ENCODE measurements around the gene PLIN1. TPM values are rescaled to one million over a fixed set of nuclear protein-coding genes. Genes with fewer than 3 reads are reported as not detected.

Gene PLIN1
- 11.3 TPM for total RNA-seq

DNA sequence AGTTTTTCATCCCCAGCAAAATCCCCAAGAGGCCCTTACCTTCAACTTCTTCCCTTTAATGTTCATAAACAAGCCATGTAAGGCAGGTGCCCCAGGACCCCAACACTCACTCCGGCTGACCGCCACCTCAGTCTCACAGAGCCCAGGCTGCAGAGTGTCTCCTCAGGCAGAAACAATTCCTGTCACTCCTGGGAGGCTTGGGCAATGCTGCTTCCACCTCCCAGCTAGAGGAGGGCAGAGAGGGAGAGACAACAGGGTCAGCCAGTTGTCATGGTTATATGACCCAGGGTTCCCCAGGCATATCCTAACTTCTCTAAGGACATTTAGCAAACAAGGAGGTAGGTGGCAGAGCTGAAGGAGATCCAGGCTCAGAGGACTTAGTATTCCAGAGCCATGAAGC, at the start of gene PLIN1:
PLIN1 (minus strand) TSS at position 156 of the 400 bp plus-strand sequence. CDS start 1,878 bp downstream, outside the sequence.

GRCh38 chr15:89690276-89691218, 11.4 kb upstream of the PLIN1 start, which contains the start of the genes PEX11A and WDR93:
Gene PEX11A, minus strand, starts transcription at chr15:89690754. Its CDS starts 122 bp downstream, at chr15:89690632.
Gene WDR93, plus strand, starts transcription at chr15:89690811. Its CDS starts 10,936 bp downstream, at chr15:89701747.

DNA sequence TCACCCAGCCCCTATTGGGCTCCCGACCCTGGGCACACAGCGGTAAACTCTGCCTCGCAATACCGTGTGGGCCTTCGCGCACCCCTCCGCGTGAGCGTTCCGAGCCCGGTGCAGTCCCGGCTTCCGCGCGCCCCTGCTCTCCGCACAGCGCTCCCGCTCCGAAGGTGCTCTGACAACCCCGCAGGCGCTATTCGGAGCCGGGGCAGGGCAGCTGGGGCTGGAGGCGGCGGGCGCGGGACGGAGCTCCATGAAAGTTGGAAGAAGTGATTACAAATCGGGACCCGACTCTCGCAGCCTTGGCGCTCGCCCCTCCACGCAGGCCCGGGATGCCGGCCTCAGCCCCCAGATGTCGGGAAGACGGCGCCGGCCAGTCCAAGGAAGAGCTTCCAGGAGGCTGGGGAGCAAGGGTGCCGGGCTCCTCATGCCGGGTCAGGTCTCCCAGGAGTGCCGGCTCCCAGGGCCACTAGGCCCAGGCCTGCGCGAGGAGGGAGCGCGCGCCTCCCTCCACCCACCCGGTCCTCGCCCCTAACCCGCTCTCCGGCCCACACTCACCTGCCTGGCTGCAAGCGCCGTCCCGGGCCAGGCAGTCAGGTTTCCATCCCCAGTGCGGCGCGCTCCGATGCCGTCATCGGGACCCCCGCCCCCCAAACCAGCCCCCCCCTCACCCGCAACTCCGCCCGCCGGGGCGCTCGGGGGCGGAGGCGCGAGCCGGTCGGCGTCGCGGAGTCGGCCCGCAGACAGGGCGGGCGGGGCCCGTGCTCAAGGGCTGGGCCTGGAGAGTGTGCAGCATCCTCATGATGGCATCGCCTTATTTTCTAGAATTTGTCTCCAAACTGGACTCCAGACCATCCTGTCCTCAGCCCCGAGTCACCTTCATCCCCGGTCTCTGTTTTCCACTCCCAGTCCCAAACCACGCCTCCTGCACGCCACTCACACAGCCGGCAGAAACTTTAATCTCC, 24.0 kb downstream of the PLIN1 start, which contains the start of gene KIF7:
KIF7 (minus strand) TSS at position 621 of the 959 bp plus-strand sequence. CDS start 2,537 bp downstream, outside the sequence.

Small RNA genes lying within 50 kb of the gene (small RNA-seq; reads per million reads assigned to genes)
- gene RNU6-132P (ENCODE audit: low replicate concordance): not detected

Other genes starting within 250 kb of the PLIN1 start
- gene RHCG, start 182.8 kb downstream of the PLIN1 start, total RNA-seq: 11.7 TPM
- 4.3 TPM for gene TICRR, start 103.9 kb downstream of the PLIN1 start, total RNA-seq
- 16.9 TPM for gene KIF7, start 23.9 kb downstream of the PLIN1 start, total RNA-seq
- 11.7 TPM for gene PEX11A, start 11.4 kb upstream of the PLIN1 start, total RNA-seq
- gene WDR93, start 11.4 kb upstream of the PLIN1 start, total RNA-seq: 1.6 TPM
- gene MESP1, start 71.9 kb upstream of the PLIN1 start, total RNA-seq: 1.3 TPM
- 0.41 TPM for gene MESP2, start 97.0 kb upstream of the PLIN1 start, total RNA-seq
- 64.5 TPM for gene ANPEP, start 135.5 kb upstream of the PLIN1 start, total RNA-seq
- 30.5 TPM for gene AP3S2, start 214.6 kb upstream of the PLIN1 start, total RNA-seq
- 21.7 TPM for gene ARPIN, start 233.6 kb upstream of the PLIN1 start, total RNA-seq

Data from metanephros (tissue), 2 donors.